ENCODE measurements around the gene KLC1.
A peak's percentile ranks its signal among the peaks of the same experiment; 100 is the strongest.

Gene KLC1

DNA sequence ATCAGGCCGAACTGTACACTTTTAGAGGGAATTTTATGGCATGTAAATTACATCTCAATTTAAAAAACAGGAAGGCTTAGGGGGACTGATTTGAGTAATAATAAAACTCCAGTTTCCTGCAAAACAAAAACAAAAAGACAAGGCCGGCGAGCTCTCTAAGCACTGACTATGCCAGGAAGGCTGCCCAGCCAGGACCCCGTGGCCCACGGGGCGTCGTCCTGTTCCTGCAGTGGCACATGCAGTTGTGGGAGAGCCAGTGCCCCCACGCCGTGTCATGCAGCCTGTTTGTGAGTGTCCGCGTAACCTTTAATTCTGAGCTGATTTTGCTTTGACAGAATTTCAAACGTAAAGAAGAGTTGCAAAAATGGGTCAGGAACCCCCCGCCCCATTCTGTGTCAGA is 75.7 kb downstream of the KLC1 start:
- DNase-seq (ENCODE audit: low spot score): no peak

DNA sequence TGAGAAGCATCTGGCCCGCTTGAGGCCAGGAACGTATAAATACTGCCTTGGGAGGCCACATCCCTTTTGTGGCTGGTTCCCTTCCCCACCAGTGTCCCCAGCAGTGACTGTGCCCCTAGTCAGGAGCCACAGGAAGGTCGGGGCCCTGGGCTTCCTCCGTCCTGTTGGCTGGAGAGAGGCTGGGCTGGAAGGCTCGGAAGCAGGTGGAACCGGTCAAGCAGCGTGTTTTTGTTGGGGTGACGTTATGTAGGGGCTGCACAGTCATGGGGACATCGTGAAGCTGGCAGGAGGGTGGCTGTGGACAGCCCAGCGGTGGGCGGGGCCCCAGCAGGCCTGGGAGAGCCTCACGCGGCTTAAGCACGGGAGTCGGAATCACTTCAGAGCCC is 76.1 kb downstream of the KLC1 start:
- DNase-seq (ENCODE audit: low spot score): no peak

DNA sequence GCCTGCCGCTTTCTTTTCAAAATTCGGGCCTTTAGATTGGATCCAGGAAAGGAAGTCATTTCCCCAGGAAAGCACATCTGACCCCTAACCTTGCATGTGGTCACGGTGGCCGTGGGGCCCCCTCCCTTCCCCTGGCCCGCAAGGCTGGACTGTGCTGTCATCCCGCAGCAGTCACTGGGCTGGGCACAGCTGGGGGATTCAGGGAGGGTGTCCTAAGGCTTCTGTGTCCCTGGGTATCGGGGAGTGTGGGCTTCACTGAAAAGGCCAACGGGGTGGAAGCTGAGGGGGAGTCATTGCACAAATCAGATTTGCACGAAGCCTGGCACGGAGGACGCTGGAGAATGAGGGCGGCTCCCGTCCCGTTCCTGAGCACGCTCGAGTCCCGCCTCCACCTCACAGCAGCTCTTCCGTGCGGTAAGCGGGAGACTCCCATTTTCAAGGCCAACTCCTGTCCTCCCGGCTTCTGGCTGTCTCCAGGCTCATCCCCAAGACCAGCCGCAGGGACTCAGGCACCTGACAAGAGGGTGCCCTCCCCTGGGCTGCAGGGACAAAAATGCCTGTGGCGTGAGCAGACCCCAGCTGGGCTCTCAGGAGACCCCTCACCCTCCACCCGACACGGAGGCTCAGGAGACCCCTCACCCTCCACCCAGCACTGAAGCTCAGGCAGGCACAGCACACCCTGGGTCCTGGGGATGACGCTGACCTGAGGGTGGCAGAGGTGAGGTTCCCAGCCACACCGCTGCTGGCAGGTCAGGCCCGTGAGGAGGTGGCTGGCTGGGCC is 76.7 kb downstream of the KLC1 start:
- DNase-seq (ENCODE audit: low spot score): no peak

DNA sequence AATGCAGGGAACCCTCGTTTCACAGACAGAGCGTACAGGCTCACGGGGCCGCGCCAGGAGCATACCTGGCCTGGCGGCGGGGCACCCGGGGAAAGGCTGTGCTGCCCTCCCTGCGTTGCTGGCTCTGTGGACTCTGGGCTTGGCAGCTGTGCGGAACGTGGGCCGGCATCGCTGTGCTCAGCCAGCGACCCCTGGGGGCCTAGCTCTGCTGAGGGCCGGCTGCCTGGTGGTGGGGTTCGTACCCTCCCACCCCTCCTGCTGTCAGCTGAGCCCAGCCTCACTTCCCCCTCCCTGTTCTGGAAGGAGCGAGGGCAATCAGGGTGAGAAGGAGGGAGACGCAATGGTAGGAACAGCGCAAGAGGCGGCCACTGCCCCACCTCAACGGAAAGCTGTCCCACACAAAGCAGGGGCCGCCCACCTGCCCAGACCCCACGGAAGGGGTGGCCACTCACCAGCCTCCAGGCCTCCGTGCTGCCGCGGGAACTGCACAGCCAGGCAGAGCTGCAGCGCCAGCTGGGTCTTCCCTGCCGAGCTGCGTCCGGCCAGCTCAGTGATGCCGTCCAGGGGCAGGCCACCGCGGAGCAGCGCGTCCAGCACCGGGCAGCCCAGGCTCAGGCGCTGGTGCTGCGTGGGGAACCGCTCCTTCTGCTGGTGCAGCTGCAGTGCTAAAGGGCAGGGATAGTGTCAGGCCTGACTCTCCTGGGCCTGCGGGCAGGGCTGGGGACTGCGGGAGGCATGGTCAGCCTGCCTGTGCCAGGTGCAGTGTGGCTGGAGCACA is 77.7 kb downstream of the KLC1 start:
- no peak for DNase-seq (ENCODE audit: low spot score)

DNA sequence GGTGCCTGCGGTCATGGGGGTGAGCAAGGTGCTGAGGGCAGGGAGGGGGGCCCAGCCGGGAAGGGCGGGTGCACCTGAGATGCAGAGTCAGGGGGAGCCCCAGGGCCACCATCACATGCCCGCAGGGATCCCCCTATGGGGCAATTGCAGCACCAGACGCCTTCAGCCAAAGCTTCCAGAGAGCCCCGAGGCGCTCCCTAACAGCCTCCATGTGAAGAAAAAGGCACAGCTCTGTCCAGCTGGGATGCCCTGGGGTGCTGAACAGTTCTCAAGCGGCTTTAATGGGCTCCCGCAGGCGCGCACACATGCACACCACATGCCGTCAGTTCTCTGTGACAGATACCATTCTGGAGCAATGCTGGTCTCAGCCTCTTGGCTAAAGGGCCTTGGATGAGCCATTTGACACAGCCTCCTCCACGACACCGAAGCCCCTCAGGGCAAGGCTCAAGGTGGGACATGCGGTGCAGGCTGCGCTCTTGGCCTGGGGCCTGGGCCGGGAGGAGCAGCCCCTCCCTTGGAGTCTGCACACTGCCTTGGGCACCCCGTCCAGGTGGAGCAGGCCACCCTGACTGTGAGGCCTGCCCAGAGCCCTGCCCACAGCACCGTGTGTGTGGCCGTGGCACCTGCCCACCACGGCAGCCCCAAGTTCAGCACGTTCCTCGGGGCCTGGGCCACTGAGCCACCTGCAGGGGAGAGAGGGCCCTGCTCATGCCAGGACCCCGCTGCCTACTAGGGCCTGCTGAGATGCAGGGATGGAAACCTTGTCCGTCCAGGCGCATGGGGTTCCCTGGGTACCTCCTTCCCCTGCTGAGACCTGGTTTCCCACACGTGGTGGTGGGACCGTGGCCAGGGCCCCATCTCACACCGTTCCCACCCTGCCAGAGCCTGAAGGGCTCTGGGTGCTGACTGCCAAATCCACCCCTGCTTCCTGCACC is 78.6 kb downstream of the KLC1 start:
- no peak for DNase-seq (ENCODE audit: low spot score)

DNA sequence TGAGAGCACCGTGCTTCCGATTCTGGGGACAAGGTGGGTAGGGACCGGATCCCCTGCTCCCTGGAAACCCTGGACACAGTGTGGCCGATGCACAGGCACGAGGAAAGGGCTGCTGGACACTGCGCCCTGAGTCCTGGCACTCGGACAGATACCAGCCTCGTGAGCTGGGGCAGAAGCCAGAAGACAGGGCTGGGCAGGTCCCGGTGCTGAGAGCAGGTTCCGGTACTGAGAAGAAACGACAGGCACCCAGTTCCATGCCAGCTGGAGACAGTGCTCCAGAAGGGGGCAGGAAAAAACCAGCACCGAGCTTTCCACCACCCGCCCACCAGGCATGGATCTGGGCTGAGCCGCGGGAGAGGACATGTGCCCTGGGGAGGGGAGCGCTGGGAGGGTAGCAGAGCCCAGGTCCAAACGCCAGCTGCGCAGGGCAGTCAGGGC is 79.8 kb downstream of the KLC1 start:
- DNase-seq (ENCODE audit: low spot score): no peak

DNA sequence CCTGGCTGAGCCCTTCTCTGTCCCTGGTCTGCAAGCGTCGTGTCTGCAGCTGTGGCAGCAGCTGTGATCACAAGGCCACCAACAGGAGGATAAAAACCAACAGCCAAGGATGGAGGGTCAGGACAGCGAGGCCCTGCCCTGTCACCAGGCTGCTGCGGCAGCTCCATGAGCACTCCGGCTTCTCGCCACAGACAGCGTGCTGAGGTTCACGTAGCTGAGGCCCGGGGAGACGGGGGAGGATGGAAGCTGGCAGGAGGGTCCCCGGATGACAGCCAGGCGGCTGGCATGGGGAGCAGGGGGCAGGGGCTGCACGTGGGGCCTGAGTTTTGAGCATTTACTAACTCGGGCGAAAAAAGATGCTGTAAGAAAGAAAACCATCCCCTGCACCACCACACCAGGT is 80.8 kb downstream of the KLC1 start:
- DNase-seq (ENCODE audit: low spot score): no peak

DNA sequence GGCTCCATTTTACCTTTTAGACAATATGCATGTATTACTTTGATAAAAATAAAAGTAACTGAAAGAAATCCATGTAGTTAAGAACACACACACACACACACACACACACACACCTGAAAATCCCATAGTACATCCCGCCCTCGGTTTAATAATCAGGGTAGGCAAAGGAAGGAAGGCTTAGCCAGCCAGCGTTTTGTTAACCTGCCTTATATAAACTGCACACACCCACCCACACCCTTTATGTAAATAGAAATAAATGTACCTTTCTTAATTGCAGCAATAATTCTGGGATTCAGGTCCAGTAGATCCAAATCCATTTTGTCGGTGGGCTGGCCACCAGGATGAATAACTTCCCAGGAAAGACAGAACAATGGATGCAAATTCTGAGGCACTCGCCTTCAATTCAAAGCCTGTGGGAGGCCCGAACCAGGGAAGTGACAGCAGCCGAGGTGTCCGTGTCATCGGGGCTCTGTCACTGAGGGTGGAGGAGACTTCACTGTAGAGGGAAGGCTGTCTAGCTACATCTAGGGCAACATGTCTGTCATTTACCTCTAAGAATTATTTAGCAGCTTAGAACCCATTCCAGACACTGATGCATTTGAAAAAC is 81.9 kb downstream of the KLC1 start:
- DNase-seq (ENCODE audit: low spot score): no peak

DNA sequence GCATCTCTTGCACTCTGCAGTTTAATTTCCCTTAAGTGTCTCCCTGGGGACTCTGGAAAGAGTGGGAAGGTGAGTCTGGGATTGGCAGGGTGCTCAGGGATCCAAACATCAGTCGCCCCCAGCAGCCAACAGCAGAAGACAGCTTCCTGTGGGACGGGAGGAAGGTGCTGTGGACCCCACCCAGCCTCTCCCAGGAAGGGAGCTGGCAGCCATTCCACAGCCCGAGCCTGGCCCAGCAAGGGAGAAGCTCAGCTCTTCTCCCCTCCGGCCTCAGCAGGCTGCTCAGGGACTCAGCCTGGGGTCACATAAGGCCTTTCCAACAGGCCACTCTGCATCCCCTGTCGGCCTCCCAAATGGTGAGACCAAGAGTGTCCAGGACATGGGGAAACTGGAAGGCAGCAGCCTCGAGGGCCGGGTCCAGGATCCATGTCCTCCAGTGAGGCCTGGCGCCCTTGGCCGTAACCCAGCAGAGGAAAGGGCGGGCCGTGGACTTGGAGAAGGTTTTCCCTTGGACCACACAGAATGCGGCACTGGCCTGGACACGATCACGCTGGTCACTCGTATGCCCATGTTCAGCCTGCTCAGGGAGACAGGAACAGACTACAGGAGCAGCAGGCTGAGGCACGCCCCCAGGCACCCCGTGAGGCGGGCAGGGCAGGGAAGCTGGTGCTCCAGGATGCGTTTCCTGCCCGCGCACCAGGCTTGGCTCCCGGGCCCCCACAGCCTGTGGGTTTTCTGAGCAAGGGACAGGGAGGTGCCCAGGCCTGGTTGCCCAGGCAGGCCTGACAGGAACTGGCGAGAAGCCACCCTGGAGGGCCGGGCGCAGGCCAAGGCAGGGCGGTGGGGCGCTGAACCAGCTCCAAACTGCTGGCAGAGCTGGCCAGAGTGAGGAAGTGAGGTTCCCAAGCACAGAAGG is 82.8 kb downstream of the KLC1 start:
- DNase-seq (ENCODE audit: low spot score): no peak

DNA sequence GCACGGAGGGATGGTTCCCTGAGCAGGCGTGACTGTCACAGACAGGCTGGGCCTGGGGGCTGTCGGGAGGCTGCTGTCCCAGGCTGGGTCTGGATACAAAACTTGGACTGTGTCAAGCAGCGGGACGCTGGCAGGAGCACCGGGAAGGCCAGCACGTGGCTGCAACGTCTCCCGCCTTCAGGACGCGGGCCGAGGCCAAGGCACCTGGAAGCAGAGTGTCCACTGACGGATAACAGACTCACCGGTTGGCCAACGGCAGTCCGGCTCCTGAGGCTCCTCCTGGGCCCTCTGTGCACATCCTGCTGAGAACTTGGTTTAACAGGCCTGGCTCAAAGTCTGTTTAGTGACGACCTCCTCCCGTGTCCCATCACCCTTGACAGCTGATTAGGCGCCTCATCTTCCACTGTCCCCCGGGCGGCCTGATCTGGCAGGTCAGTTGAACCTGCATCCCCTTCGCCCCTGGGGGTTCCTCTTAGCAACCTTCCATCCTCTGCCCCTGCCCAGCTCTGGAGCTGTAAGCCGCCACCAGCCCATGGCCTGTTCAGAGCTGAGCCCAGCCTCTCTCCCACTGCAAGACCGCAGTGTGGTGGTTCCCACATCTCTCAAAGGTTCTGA is 83.7 kb downstream of the KLC1 start:
- no peak for DNase-seq (ENCODE audit: low spot score)

DNA sequence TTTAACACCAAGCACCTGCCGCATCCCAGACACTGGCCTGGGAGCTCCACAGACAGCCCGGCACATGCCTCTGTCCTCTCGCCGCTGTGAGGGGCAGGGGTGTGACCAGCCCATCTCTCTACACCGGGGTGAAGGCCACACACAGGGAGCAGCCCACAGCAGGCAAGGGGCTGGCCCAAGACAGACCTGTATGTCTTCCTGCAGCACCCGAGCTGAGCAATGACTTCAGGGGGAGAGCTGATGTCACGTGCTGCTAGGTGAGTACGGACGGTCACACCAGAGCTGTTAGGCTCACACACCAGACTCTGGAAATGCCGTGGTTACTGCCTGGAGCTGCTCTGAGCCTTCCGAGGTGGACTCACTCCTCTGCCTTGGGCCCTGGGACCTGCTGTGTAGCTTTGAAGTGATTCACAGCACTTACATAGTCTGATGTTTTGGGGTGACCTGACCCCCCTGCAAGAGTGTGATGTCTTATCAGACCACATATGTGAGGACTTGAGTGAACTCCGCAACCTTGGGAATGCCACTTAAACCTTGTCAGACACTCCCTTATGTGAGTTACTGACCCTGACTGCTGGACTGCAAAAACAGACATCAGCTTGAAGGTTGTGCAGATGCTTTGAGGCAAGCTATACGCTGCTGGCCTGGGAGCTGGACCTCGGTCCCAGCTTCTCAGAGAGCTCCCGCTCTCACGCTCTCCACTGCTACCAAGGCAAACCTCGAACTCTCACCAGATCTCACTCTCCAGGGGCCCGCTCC is 84.5 kb downstream of the KLC1 start:
- no peak for DNase-seq (ENCODE audit: low spot score)

DNA sequence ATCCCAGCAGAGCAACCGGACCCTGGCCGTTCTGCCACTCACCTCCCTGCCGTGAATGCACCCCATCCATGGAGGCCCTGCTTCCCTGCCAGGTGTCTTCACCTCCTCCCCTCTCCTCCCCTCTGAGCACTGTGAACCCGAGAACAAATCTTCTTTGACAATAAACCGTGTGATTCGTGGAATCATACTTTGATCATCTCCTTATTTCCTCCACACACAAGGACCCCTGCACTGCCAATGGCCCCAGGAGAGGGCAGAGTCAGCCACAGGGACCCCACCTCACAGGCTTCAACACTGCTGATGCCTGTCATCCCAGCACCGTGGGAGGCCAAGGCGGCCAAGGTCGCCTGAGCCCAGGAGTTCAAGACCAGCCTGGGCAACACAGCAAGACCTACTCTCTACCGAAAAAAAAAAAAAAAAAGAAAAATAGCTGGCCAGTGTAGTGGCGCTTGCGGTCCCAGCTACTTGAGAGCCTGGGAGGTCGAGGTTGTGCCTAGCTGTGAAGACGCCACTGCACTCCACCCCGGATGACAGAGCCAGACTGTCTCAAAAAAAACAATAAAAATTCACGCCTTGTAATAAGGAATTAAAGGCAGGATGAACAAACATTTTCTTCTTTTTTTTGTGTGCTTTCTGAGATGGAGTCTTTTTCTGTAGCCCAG is 85.2 kb downstream of the KLC1 start:
- DNase-seq (ENCODE audit: low spot score): no peak

DNA sequence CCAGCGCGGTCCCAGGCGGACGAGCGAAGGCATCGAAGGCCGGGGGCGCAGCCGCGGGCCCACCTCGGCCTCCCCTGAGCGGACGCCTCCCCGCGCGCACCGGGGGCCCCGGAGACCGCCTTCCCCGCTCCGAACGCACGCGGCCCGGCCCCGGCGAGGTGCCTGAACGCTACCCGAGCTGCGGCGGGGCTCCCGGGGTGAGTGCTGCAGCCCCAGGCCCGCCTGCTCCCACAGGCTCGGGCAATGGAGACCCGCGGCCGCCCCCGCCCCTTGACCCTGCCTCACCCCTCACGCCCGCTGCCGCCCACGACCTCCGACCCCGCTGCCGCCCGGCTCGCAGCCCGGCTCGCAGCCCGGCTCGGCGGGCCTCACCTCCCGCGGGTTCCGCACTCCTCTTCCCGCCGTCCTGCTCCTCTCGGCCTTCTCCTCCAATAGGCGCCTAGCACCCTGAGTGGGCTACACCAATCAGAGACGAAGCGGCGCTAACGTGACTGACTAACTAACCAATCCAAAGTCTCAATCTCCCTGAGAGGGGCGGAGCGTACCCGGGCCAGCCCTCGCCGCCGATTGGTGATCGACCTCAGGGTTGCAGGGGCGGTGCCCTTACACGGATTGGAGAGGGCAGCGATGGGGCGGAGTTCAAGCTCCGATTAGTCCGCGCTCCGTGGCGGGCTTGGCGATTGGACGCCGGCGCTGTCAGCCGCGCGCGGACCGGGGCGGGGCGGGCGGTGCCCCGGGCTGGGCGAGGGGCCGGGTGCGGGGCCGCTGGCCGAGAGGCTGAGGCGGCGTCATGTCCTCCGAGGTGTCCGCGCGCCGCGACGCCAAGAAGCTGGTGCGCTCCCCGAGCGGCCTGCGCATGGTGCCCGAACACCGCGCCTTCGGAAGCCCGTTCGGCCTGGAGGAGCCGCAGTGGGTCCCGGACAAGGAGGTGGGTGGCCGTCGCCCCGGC is 86.3 kb downstream of the KLC1 start, which contains the start of the genes XRCC3 and ZFYVE21:
TSS of gene XRCC3 (minus strand) at position 400 of the 949 bp plus-strand sequence. CDS start 4,364 bp downstream, outside the sequence.
TSS of gene ZFYVE21 (plus strand) at position 759 of the 949 bp plus-strand sequence. CDS start at position 791, 32 bp downstream.
- DNase-seq (ENCODE audit: low spot score): peak; percentile 100

DNA sequence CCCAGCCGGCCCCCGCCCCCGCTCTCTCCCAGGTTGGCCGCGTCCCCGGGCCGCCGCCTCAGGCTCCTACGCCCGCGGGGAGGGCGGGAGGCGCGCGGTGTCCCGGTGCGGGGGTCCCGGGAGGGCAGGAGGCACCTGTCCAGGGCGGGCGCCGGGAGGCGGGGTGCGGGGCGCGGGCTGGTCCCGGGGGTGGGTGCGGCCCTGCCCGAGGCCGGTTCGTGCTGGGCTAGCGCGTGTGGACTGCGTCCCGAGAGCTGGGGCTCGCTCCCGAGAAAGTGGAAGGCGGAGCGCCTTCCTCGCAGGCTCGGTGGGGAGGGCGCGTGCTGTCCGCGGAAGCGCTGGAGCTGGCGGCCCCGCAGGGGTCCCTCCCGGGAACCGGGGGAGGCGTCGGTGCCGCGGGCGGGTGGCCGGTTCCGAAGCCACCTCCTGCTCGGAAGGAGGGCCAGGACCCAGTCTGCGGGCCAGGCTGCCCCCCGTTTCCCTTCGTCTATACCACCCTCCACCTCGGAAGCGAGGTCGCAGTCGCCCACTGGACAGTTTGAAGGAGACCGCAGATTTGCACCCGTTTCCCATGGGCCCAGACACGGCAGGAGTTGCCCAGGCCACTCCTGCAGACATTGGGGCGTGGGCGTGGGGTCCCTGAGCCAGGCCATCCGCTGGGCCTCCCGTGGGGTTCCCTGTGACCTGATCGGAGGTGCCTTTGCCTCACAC is 87.2 kb downstream of the KLC1 start:
- DNase-seq (ENCODE audit: low spot score): peak; percentile 77

DNA sequence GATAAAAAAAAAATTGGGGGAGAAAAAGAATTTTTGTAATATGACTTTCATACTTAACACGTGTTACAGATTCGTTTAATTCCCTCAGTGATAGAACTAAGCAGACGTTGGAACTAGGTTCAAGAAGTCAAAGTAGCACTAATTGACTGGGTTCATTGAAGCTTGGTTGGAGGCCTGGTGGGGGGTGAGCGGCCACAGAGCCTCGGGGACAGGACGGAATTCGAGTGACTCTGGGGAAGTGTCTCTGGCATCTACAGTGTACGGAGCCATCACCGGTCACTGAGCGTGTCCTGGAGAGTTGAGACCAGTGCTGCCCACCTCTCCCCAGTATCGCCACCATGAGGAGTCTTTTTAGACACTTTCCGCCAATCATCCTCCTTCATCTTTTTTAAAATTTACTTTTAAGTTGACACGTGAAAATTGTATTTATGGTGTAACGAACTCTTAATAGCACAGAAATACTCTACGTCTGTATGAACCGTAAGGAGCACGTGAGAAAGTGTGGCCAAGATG is 87.9 kb downstream of the KLC1 start:
- no peak for DNase-seq (ENCODE audit: low spot score)

DNA sequence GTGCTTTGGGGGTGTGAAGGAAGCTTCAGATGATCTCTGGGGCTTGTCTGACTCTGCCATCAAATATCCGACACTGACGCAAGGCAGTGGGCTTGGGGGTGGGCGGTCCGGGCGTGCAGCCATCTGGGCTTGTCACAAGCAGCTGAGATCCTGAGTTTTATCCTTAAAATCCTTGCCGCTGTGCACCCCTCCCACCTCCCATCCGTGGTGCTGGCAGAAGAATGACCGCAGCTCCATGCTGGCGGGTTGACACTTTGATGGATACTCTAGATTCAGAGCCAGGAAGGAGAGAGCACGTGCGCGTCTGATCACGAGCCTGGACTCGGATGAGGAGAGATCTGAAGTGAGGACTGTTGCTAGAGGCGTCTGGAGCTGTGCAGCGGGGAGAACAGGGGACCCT is 89.6 kb downstream of the KLC1 start:
- DNase-seq (ENCODE audit: low spot score): no peak

DNA sequence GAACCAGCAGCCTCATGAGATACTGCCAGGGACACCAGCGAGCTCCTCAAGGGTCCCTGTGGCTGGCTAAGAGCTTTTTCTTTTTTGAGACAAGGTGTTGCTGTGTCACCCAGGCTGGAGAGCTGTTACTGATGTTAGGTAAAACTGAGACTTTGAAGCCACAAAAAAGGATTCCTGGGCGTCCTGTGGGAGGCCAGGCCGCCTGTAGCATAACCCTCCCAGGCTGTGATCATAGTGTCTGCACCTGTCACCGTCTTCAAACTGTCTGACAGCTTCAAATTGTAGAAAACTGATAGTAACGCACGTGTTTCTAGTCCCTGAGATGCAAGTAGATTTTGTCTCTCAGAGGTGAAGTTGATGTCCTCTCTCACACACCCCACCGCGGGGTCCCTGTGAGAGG is 90.7 kb downstream of the KLC1 start:
- no peak for DNase-seq (ENCODE audit: low spot score)

Measured in GM03348 (cell line).